Nucleus accumbens (tissue), 56 donors: ENCODE results near the gene SERPINB5.

Experiments
- DNase-seq, 56 donors: peaks; one replicate each; lab custom pipeline; 2025; lab: John Stamatoyannopoulos, UW

Gene SERPINB5

DNA sequence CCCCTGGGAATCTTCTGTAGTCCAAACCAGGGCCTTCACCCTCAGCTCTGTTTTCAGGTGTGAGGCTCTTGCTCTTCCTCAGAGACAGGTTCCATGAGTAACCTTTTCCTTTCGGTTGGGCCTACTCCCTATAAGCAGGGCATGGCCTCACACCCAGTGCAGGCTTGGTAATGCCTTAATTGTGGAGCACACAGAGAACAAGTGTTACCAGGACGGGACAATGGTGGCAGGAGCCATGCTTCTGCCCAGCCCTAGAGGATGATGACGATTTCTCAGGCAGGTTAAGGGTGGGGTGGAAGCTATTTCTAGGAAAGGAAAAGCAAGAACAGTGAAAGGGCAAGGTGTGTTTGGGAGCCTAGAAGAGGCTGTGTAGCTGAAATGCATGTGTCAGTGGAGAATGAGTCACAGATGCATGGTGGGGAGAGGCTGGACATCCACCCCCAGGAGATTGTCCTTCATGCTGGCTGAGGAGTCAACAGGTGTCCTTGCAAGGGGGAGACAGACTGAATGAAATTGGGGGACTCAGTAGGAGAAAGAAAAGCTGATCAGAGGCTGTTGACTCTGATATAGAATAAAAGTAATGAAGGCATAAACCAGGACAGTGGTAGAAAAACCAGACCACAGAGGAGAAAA is 43.4 kb downstream of the SERPINB5 start:
- DNase-seq: no peak

DNA sequence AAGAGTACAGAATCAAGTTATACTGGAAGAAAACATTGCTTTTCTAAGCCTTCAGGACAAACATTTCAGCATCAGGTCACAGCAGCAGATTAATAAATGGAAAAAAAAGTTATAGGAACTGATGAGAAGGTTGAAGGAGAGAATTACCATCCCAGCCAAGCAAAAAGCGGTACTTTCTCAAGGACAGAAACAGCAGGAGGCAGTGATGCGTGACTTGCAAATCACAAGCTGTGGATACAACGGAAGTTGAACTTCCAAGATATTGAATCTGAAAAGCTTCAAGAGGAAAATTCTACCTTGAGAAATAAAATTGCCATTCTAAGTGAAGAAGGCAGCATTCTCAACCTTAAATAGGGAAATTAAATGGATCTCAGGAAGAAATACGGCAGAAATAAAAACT is 46.9 kb downstream of the SERPINB5 start:
- DNase-seq: no peak

DNA sequence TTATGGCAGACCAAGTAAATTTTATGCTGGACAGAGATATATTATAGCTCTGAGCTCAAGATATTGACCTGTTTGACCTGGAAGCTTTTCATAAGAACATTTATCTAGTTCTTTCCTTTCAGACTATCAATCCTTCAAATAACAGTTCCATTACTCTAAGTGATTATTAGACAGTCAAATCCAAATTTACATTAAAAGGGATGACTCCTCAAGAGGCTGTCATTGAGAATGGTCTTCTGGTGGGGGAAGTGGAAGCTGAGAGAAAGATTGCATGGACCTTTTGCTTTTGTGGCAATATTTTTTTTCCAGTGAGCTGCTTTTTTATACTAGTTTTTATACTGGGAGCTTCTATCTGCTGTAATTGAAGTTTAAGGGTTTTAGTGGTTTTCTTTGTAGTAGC is 50.5 kb downstream of the SERPINB5 start:
- no peak for DNase-seq

- peak in 1 of 56 donors; percentile 14 for DNase-seq
These were observed 52.2 kb downstream of the SERPINB5 start for GRCh38 chr18:63528863-63529492.

DNA sequence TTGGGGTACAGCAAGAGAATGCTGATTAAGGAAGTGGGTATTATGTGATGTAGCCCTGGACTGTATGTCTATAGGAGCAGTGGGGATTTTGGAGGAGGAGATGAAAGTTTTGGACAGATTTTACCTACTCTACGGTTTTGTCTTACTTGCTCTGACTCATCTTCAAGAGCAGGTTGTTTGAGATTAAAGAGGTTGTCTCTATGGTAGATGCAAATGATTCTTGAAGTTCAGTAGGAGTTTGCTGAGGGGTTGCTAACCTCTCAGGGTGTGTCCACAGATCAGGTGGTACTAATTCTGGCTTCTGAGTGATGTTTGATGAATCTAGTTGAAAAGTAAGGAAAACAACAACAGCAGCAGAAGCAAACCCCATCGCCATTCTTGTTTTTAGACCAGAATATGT is 55.7 kb downstream of the SERPINB5 start:
- DNase-seq: no peak

DNA sequence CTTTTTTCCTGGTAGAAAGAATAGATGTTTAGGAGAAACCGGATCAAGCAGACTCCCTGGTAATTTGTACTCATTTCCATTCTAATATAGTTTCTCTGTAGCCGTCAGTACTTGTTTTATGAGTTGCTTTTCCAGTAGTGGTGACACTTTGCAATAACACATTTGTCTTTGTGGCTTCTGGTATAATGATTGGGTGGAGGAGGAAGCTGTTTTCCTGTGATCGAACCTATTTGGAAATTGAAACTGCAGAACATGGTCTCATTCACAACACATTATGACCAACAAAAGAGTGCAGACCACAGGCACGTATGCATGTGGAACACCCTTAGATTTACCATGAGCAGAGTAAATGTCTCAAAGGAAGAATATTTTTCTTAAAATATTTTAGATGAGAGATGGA is 57.9 kb downstream of the SERPINB5 start:
- DNase-seq: no peak

DNA sequence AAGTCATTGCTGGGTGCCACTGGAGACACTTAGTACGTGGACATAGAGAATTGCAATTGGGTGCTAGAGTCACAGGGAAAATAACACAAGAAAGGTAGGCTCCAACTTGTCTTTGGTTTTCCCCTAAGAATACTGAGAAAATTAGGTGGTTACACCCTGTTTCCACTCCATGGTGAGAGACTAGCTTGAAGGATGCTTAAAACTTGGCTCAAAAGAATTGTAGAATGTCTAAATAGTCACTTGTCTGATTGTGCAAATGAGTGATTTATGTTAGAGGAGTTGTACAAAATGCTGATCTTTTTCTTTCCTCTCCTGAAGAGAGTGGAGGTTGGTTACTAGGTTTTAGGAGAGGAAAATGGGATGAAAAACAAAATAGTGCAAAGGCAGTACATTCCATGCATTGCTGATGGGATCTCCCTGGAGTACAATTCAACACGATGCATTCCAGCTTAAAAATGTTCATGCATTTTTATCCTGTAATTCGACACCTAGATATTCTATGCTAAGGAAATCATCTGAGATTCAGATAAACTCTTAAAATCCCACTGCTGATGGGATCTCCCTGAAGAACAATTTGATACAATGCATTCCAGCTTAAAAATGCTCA is 63.2 kb downstream of the SERPINB5 start:
- no peak for DNase-seq

DNA sequence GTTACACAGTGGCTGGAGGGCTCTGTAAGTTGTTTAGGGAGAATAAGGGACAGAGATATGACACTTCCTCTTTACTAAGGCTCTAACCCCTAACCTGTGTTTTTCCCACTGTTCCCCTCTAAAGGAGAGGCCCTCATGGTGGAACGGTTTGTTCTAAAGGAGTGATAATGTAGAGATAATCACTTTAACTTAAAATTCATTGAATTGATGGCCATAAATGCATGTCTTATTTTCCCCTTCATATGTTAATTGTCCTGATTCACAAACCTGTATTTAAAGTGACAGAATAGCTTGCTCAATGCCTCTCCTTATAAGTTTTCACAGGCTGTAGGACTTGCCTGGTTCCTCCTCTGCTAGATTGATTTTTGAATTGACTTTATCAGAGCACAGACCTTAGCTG is 65.3 kb downstream of the SERPINB5 start, which contains the start of gene SERPINB12:
TSS of gene SERPINB12 (plus strand) at position 301 of the 400 bp plus-strand sequence. CDS start 13,791 bp downstream, outside the sequence.
- DNase-seq: no peak

GRCh38 chr18:63544017-63544416 is 67.3 kb downstream of the SERPINB5 start:
- no peak for DNase-seq

DNA sequence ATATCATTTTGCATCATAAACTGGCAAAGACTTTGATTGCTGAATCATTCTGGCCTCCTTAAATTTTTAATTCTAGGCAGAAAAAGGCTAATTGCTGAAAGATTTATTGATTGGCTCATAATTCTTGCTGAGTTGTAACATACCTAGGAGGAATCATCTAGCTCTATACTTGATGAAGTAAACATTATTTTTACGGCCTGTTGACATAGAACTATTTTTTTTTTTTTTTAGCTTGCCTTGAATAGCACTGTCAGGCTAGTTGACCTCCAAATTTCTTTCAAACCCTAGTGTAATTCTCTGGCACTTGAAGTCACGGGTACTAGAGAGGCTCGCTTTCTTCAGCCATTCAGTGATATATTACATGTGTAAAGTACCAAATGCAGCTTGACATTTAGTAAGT is 68.2 kb downstream of the SERPINB5 start:
- no peak for DNase-seq

- no peak for DNase-seq
These were observed 73.3 kb downstream of the SERPINB5 start for GRCh38 chr18:63550068-63550467.

GRCh38 chr18:63551769-63552168 is 75.0 kb downstream of the SERPINB5 start:
- DNase-seq: no peak

GRCh38 chr18:63552581-63552980 is 75.8 kb downstream of the SERPINB5 start:
- no peak for DNase-seq

DNA sequence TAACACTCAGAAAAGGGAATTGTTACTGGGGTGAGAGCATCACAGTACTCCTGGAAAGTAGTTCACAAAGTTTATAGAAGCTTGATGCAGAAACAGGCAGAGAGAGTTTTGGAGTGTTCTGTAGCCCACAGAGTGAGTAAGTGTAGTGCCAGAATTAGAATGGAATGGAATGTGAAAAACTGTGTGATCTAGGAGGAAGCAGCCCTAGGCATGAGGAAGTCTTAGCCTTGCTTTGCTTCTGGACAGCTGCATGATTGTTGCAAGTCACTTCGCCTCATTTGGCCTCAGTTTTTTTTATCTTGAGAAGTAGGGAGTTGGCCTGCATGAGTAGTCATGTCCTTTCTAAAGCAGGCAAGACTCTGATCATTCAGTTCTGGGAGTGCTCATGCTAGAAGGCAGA is 76.3 kb downstream of the SERPINB5 start:
- no peak for DNase-seq
